H1 (cell line): ENCODE measurements around the gene DDX3X. TPM values are rescaled to one million over a fixed set of nuclear protein-coding genes. Genes with fewer than 3 reads are reported as not detected.

ENCODE experiments used
- CTCF ChIA-PET: fragments of 300-600 bp; sonication (Branson Sonifier 250); formaldehyde crosslinking; loops from one replicate; lab custom pipeline; 2021; ENCODE audit not compliant: partially characterized antibody; lab: Charles Lee
- POLR2A ChIA-PET: fragments of 300-600 bp; sonication (Branson Sonifier 250); formaldehyde crosslinking; loops from one replicate; lab custom pipeline; 2021; ENCODE audit warnings: inconsistent platforms; ENCODE audit not compliant: partially characterized antibody; lab: Charles Lee
- DNase-seq, 2 experiments: peaks; one replicate each; pipeline versions ENCODE4 v3.0.0 to v3.0.0-alpha.2; 2010 to 2022; ENCODE audit warnings: low spot score in 2 of 2, low read depth in 1 of 2, mixed read lengths in 1 of 2
- FAIRE-seq: peaks from 2 replicates; lab custom pipeline; 2011; peaks lifted over from hg19 to GRCh38; lab: Jason Lieb, UNC
- H2AFZ ChIP-seq: 2 replicates; pipeline ENCODE4 v1.8.1; 2012; ENCODE audit warnings: low read length, inconsistent platforms
- H2AK5ac ChIP-seq: 2 replicates; pipeline ENCODE4 v1.6.1; 2013; ENCODE audit warnings: low read depth, low read length
- H2BK120ac ChIP-seq: replicated peaks from 2 replicates; pipeline ENCODE3; 2013; ENCODE audit warnings: low read depth, low read length, inconsistent platforms
- H2BK12ac ChIP-seq: 2 replicates; pipeline ENCODE4 v1.6.1; 2013; ENCODE audit warnings: low read depth, low read length
- H2BK15ac ChIP-seq: 2 replicates; pipeline ENCODE4 v1.6.1; 2013; ENCODE audit warnings: low read length
- H2BK20ac ChIP-seq: 2 replicates; pipeline ENCODE4 v1.6.1; 2013; ENCODE audit warnings: low read length
- H2BK5ac ChIP-seq: 2 replicates; pipeline ENCODE4 v1.6.1; 2013; ENCODE audit warnings: low read depth, low read length
- H3K14ac ChIP-seq: 2 replicates; pipeline ENCODE4 v1.6.1; 2013; ENCODE audit warnings: inconsistent platforms; ENCODE audit not compliant: insufficient read length
- H3K18ac ChIP-seq: 2 replicates; pipeline ENCODE4 v1.6.1; 2013; ENCODE audit warnings: low read length; ENCODE audit errors: extremely low read depth
- H3K23ac ChIP-seq: 2 replicates; pipeline ENCODE4 v1.6.1; 2013; ENCODE audit warnings: inconsistent platforms; ENCODE audit not compliant: insufficient read length
- H3K23me2 ChIP-seq: 2 replicates; pipeline ENCODE4 v1.6.1; 2013; ENCODE audit warnings: low read depth, low read length
- H3K27ac ChIP-seq: 2 replicates; pipeline ENCODE4 v1.6.1; 2011; ENCODE audit warnings: low read depth, low read length, inconsistent platforms
- H3K27me3 ChIP-seq, 4 experiments: replicated peaks in 1 of 4; 1 replicate in 1 of 4; 2 replicates in 3 of 4; pipeline versions ENCODE4 v1.6.1 to v1.8.1; 2011 to 2013; ENCODE audit warnings: low read length in 3 of 4, mild to moderate bottlenecking in 3 of 4, inconsistent platforms in 2 of 4, mixed read lengths in 2 of 4, moderate library complexity in 1 of 4; ENCODE audit not compliant: control insufficient read depth in 3 of 4, insufficient read depth in 3 of 4; ENCODE audit errors: extremely low read depth in 1 of 4
- H3K36me3 ChIP-seq, 4 experiments: 2 replicates each; pipeline versions ENCODE4 v1.6.1 to v1.8.1; 2011 to 2013; ENCODE audit warnings: mild to moderate bottlenecking in 4 of 4, low read length in 3 of 4, moderate library complexity in 2 of 4, control low read depth in 1 of 4, inconsistent platforms in 1 of 4; ENCODE audit not compliant: insufficient read depth in 4 of 4, control insufficient read depth in 2 of 4
- H3K4ac ChIP-seq: replicated peaks from 2 replicates; pipeline ENCODE3; 2013; ENCODE audit warnings: low read length, low read depth, mixed read lengths, inconsistent platforms; ENCODE audit not compliant: insufficient read length
- H3K4me1 ChIP-seq, 4 experiments: replicated peaks in 1 of 4; 1 replicate in 1 of 4; 2 replicates in 3 of 4; pipeline versions ENCODE4 v1.6.1 to v1.8.1; 2011 to 2013; ENCODE audit warnings: low read length in 3 of 4, inconsistent platforms in 2 of 4, mixed read lengths in 1 of 4; ENCODE audit not compliant: insufficient read depth in 4 of 4, control insufficient read depth in 3 of 4
- H3K4me2 ChIP-seq, 2 experiments: 2 replicates each; pipeline versions ENCODE4 v1.6.1 to v1.8.1; 2011 to 2013; ENCODE audit warnings: low read depth in 2 of 2, low read length in 2 of 2, control low read depth in 1 of 2, inconsistent platforms in 1 of 2, mild to moderate bottlenecking in 1 of 2; ENCODE audit not compliant: insufficient read depth in 1 of 2
- H3K4me3 ChIP-seq, 4 experiments: fragments of 200-600, 300-600 bp in 1 of 4; sonication (generic), shearing (Covaris generic), sonication (Bioruptor Twin) in 1 of 4; 2 replicates each; pipeline versions ENCODE4 v1.5.1 to v1.8.1; 2011 to 2016; ENCODE audit warnings: low read length in 4 of 4, low read depth in 3 of 4, control low read depth in 2 of 4, inconsistent platforms in 2 of 4, mild to moderate bottlenecking in 2 of 4, mixed read lengths in 1 of 4, moderate library complexity in 1 of 4; ENCODE audit not compliant: insufficient read depth in 2 of 4; ENCODE audit errors: extremely low read depth in 1 of 4
- H3K56ac ChIP-seq: replicated peaks from 2 replicates; pipeline ENCODE3; 2013; ENCODE audit warnings: low read depth, mild to moderate bottlenecking, mixed read lengths, low read length, inconsistent platforms; ENCODE audit not compliant: insufficient read length
- H3K79me1 ChIP-seq: 2 replicates; pipeline ENCODE4 v1.6.1; 2013; ENCODE audit warnings: low read depth, low read length, control low read depth
- H3K79me2 ChIP-seq, 2 experiments: 2 replicates each; pipeline versions ENCODE4 v1.6.1 to v1.8.1; 2012 to 2013; ENCODE audit warnings: low read length in 2 of 2, mild to moderate bottlenecking in 2 of 2, inconsistent platforms in 1 of 2; ENCODE audit not compliant: insufficient read depth in 2 of 2, control insufficient read depth in 1 of 2
- H3K9ac ChIP-seq, 4 experiments: replicated peaks in 1 of 4; 1 replicate in 1 of 4; 2 replicates in 3 of 4; pipeline versions ENCODE4 v1.6.1 to v1.8.1; 2011 to 2013; ENCODE audit warnings: low read depth in 3 of 4, low read length in 3 of 4, control low read depth in 2 of 4, mild to moderate bottlenecking in 2 of 4, moderate library complexity in 2 of 4, inconsistent platforms in 1 of 4; ENCODE audit errors: extremely low read depth in 1 of 4
- H3K9me3 ChIP-seq, 2 experiments: 2 replicates each; pipeline versions ENCODE4 v1.6.1 to v1.8.1; 2012 to 2013; ENCODE audit warnings: mild to moderate bottlenecking in 2 of 2, moderate library complexity in 2 of 2, control low read depth in 1 of 2, inconsistent platforms in 1 of 2, low read depth in 1 of 2, low read length in 1 of 2, mixed read lengths in 1 of 2; ENCODE audit not compliant: insufficient read depth in 2 of 2
- H4K20me1 ChIP-seq, 2 experiments: replicated peaks in 1 of 2; 2 replicates each; pipeline versions ENCODE3 to v1.8.1; 2011 to 2013; ENCODE audit warnings: inconsistent platforms in 2 of 2, low read length in 2 of 2, mild to moderate bottlenecking in 1 of 2; ENCODE audit not compliant: insufficient read depth in 2 of 2, control insufficient read depth in 1 of 2
- H4K5ac ChIP-seq: 2 replicates; pipeline ENCODE4 v1.6.1; 2013; ENCODE audit warnings: low read length, low read depth, mixed read lengths, inconsistent platforms; ENCODE audit not compliant: insufficient read length
- H4K8ac ChIP-seq: 2 replicates; pipeline ENCODE4 v1.8.0; 2013; ENCODE audit warnings: mild to moderate bottlenecking, moderate library complexity, low read length, inconsistent platforms; ENCODE audit not compliant: insufficient read depth; ENCODE audit errors: extremely low read depth
- H4K91ac ChIP-seq: replicated peaks from 2 replicates; pipeline ENCODE3; 2013; ENCODE audit warnings: low read length, mixed read lengths, inconsistent platforms; ENCODE audit not compliant: insufficient read length
- CBX8 ChIP-seq: fragments of 300-800, 300-1000 bp; sonication (generic); IDR thresholded peaks from 2 replicates; pipeline ENCODE4 v1.7.1; 2016; ENCODE audit warnings: low read depth, low read length, borderline replicate concordance
- CEBPB ChIP-seq: IDR thresholded peaks from 2 replicates; pipeline ENCODE4 v1.6.1; 2012; ENCODE audit warnings: low read depth, low read length
- CHD2 ChIP-seq: IDR thresholded peaks from 2 replicates; pipeline ENCODE4 v1.6.1; 2012; ENCODE audit warnings: low read length, improper control_type of control experiment
- GABPA ChIP-seq: IDR thresholded peaks from 2 replicates; pipeline ENCODE4 v1.6.1; 2011; ENCODE audit warnings: mild to moderate bottlenecking, low read length, moderate library complexity, borderline replicate concordance; ENCODE audit not compliant: insufficient read depth
- WGBS, 2 experiments: shearing (Covaris generic) in 1 of 2; methylation state at CpG; one replicate each; pipeline versions ENCODE4 v1.1.6 to v1.1.7; 2013 to 2015; ENCODE audit warnings: low lambda C conversion rate in 2 of 2, mixed read lengths in 2 of 2, inconsistent platforms in 1 of 2, low coverage in 1 of 2, missing lambda C conversion rate in 1 of 2; ENCODE audit not compliant: insufficient replicate concordance in 2 of 2, insufficient coverage in 1 of 2, insufficient read length in 1 of 2; ENCODE audit errors: extremely low coverage in 1 of 2, missing lambda C conversion rate in 1 of 2; 5-methylcytosine and 5-hydroxymethylcytosine counted together
- polyA plus RNA-seq, 7 experiments: library from polyadenylated mRNA; depleted of rRNA in 3 of 7; stranded (reverse) in 5 of 7; unstranded in 2 of 7; fragments of >200 nt in 5 of 7; fragments of 200-250 nt in 2 of 7; gene quantifications; 1 replicate in 5 of 7; 2 replicates in 1 of 7; 4 replicates in 1 of 7; pipeline versions ENCODE4 v1.2.1 to v1.2.3, GENCODE V29; 2011 to 2013; ENCODE audit warnings: missing spikeins in 2 of 7, mixed read lengths in 2 of 7
- total RNA-seq: library from RNA; stranded (reverse); fragmentation: NEBNext Ultra II Directional; extraction: Animal tissue kit (Norgen Biotek cat#: 25700); gene quantifications from 2 replicates; pipeline ENCODE4 v1.2.1, GENCODE V29; 2021

Gene DDX3X
- total and polyA plus RNA-seq, 2 of the 8 experiments (the other 6 are each of a cell fraction or from before 2014, with no cell fraction given) = 39.4 to 291 TPM

GRCh38 chrX:41391606-41392005, 57.6 kb downstream of the DDX3X start:
- CTCF ChIA-PET = interaction anchor here (0.6 kb wide), 1 partner anchor 10 kb away, joined by 4 read pairs; no protein-coding TSS in a partner anchor
- WGBS, 2 experiments = 96% methylated on average over 9 of the region's 9 CpGs; no CpG with 5 or more reads in 1 of the 2 experiments
- Histone ChIP-seq H2AK5ac (no peak overlapping the region), H2BK12ac (no peak overlapping the region), H4K91ac (no peak overlapping the region), H4K8ac (no peak overlapping the region), H3K9ac (no peak overlapping the region), H3K79me1 (no peaks in the 10 kb centered on the region), H3K23me2 (no peaks in the 10 kb centered on the region), H3K4me3 (no peak overlapping the region), H3K27ac (no peak overlapping the region), H3K27me3 (no peaks in the 10 kb centered on the region), H2BK120ac (no peak overlapping the region), H3K4me1 (peaks cover 0 to 5% (median 1%) of the 10 kb centered on the region in 4 experiments; a peak in 2 of 7 replicates), H4K5ac (no peak overlapping the region), H2AFZ (no peak overlapping the region), H3K79me2 (no peaks in the 10 kb centered on the region), H2BK20ac (no peak overlapping the region), H3K14ac (no peak overlapping the region), H3K23ac (no peak overlapping the region), H3K18ac (no peak overlapping the region), H3K56ac (no peak overlapping the region), H3K36me3 (no peaks in the 10 kb centered on the region), H2BK5ac (no peak overlapping the region), H4K20me1 (no peaks in the 10 kb centered on the region), H3K9me3 (no peaks in the 10 kb centered on the region), H2BK15ac (no peak overlapping the region), H3K4me2 (no peak overlapping the region), H3K4ac (no peak overlapping the region)
- POLR2A ChIA-PET = interaction anchor here (1.0 kb wide), 1 partner anchor 40 kb away, joined by 3 read pairs; no protein-coding TSS in a partner anchor
- FAIRE-seq (no peak), DNase-seq (no peak)
- TF ChIP-seq GABPA (no peak), CEBPB (no peak), CBX8 (no peak), CHD2 (no peak)
